Tibial nerve (tissue), 4 donors: ENCODE data around the gene CREB3L1. TPM values are rescaled to one million over a fixed set of nuclear protein-coding genes. Genes with fewer than 3 reads are reported as not detected.
A peak's percentile ranks its signal among the peaks of the same experiment; 100 is the strongest.

Source experiments
- DNase-seq, 2 donors: peaks; one replicate each; pipeline ENCODE4 v3.0.0-alpha.2; 2019; ENCODE audit warnings: low spot score in 2 of 2
- H3K27ac ChIP-seq, 4 donors: fragments of 200-600 bp; sonication (generic) in 3 of 4; one replicate each; pipeline ENCODE4 v1.5.1; 2017 to 2019; ENCODE audit warnings: mild to moderate bottlenecking in 1 of 4
- H3K27me3 ChIP-seq, 2 donors: fragments of 200-600 bp; sonication (generic) in 1 of 2; one replicate each; pipeline versions ENCODE4 v1.5.1 to v1.6.0; 2017 to 2019
- H3K36me3 ChIP-seq, 3 donors: fragments of 200-600 bp; sonication (generic); one replicate each; pipeline ENCODE4 v1.5.1; 2018 to 2019
- H3K4me1 ChIP-seq, 4 donors: fragments of 200-600 bp; sonication (generic) in 3 of 4; one replicate each; pipeline ENCODE4 v1.5.1; 2017 to 2019
- H3K4me3 ChIP-seq, 4 donors: fragments of 200-600 bp; sonication (generic) in 3 of 4; one replicate each; pipeline ENCODE4 v1.5.1; 2017 to 2019; ENCODE audit warnings: mild to moderate bottlenecking in 1 of 4, moderate library complexity in 1 of 4
- H3K9me3 ChIP-seq, 4 donors: fragments of 200-600 bp; sonication (generic) in 3 of 4; one replicate each; pipeline ENCODE4 v1.5.1; 2017 to 2019
- CTCF ChIP-seq, 5 experiments: fragments of 200-600 bp in 3 of 5; fragments of 450-650 bp in 2 of 5; sonication (generic) in 3 of 5; IDR thresholded peaks; one replicate each; pipeline ENCODE4 v1.5.1; 2016 to 2019; ENCODE audit warnings: antibody characterized with exemption in 5 of 5, mild to moderate bottlenecking in 3 of 5, moderate library complexity in 2 of 5
- EP300 ChIP-seq, 2 donors: sonication (generic); formaldehyde crosslinking; IDR thresholded peaks; one replicate each; pipeline ENCODE4 v1.6.1; 2017; ENCODE audit warnings: antibody characterized with exemption in 2 of 2, mild to moderate bottlenecking in 1 of 2
- POLR2A ChIP-seq, 2 donors: fragments of 450-650 bp; IDR thresholded peaks; one replicate each; pipeline ENCODE4 v1.6.1; 2017; ENCODE audit warnings: antibody characterized with exemption in 2 of 2, mild to moderate bottlenecking in 2 of 2, moderate library complexity in 2 of 2
- WGBS, 2 donors: methylation state at CpG; one replicate each; pipeline ENCODE4 v1.1.5; 2018; 5-methylcytosine and 5-hydroxymethylcytosine counted together
- total RNA-seq, 4 donors: library from RNA; depleted of rRNA; stranded (reverse); fragments of >200 nt; gene quantifications; one replicate each; pipeline ENCODE4 v1.1.0, GENCODE V29; 2016

The CREB3L1 gene
- total RNA-seq, 4 donors from 2014 or later = 2.0 to 6.9 (median 3.4) TPM

- Histone ChIP-seq H3K27ac (peak overlapping the region; percentile 35 to 80 (median 78)), H3K4me3 (peak overlapping the region; percentile 70 to 91 (median 80)), H3K9me3 (no peaks in the 10 kb centered on the region), H3K36me3 (no peaks in the 10 kb centered on the region), H3K4me1 (peaks cover 0 to 61% (median 34%) of the 10 kb centered on the region in 4 donors), H3K27me3 (no peaks in the 10 kb centered on the region)
- DNase-seq = no peak
- WGBS, 2 donors = 12 to 25% methylated on average over 25 to 31 of the region's 63 CpGs
- TF ChIP-seq EP300 (IDR thresholded peaks at IDR 0.05) (no peak), CTCF (IDR thresholded peaks at IDR 0.05) (no peak), POLR2A (IDR thresholded peaks at IDR 0.05) (no peak)
These were observed 70.3 kb downstream of the CREB3L1 start for GRCh38 chr11:46347637-46348311.

GRCh38 chr11:46348566-46349401 lies 71.3 kb downstream of the CREB3L1 start:
- Histone ChIP-seq H3K4me3 (peak overlapping the region in 3 of 4 donors; percentile 70 to 91 (median 71)), H3K4me1 (peaks cover 0 to 72% (median 35%) of the 10 kb centered on the region in 4 donors), H3K27ac (peak overlapping the region in 3 of 4 donors; percentile 36 to 80 (median 80)), H3K27me3 (no peaks in the 10 kb centered on the region), H3K9me3 (no peaks in the 10 kb centered on the region), H3K36me3 (no peaks in the 10 kb centered on the region)
- WGBS, 2 donors = 53 to 62% methylated on average over 17 to 18 of the region's 18 CpGs
- no peak for DNase-seq
- TF ChIP-seq EP300 (IDR thresholded peaks at IDR 0.05) = no peak
- TF ChIP-seq POLR2A (IDR thresholded peaks at IDR 0.05) = no peak
- TF ChIP-seq CTCF (IDR thresholded peaks at IDR 0.05) = no peak

- Histone ChIP-seq H3K27ac (peak overlapping the region in 1 of 4 donors; percentile 1), H3K4me1 (peaks cover 0 to 78% (median 35%) of the 10 kb centered on the region in 4 donors)
- WGBS, 2 donors = 32 to 35% methylated on average over 3 of the region's 3 CpGs
These were observed 73.2 kb downstream of the CREB3L1 start for GRCh38 chr11:46350695-46351094.

GRCh38 chr11:46351148-46351547 lies 73.7 kb downstream of the CREB3L1 start:
- no peak overlapping the region for H3K4me3 ChIP-seq
- no peaks in the 10 kb centered on the region for H3K27me3 ChIP-seq
- TF ChIP-seq CTCF (IDR thresholded peaks at IDR 0.05) = no peak
- TF ChIP-seq EP300 (IDR thresholded peaks at IDR 0.05) = no peak
- TF ChIP-seq POLR2A (IDR thresholded peaks at IDR 0.05) = no peak
- peak overlapping the region in 3 of 4 donors; percentile 1 to 61 (median 54) for H3K27ac ChIP-seq
- no peak for DNase-seq
- H3K36me3 ChIP-seq = peaks cover 0 to 3% (median 0%) of the 10 kb centered on the region in 3 donors
- H3K9me3 ChIP-seq = no peaks in the 10 kb centered on the region
- H3K4me1 ChIP-seq = peaks cover 0 to 78% (median 35%) of the 10 kb centered on the region in 4 donors
- 73 to 75% methylated on average over 7 to 8 of the region's 8 CpGs for WGBS, 2 donors

More at GRCh38 chr11:46350695-46351094, 73.2 kb downstream of the CREB3L1 start:
- H3K4me3 ChIP-seq = no peak overlapping the region
- no peaks in the 10 kb centered on the region for H3K36me3 ChIP-seq
- TF ChIP-seq CTCF (IDR thresholded peaks at IDR 0.05) (no peak), POLR2A (IDR thresholded peaks at IDR 0.05) (no peak), EP300 (IDR thresholded peaks at IDR 0.05) (no peak)
- no peak for DNase-seq
- no peaks in the 10 kb centered on the region for H3K27me3 ChIP-seq
- no peaks in the 10 kb centered on the region for H3K9me3 ChIP-seq
